ENCODE measurements around the gene BCL11B.

BCL11B gene

GRCh38 chr14:99317231-99318090, 45.5 kb upstream of the BCL11B start:
- no peak for FAIRE-seq
- TF ChIP-seq, protein P1, sequence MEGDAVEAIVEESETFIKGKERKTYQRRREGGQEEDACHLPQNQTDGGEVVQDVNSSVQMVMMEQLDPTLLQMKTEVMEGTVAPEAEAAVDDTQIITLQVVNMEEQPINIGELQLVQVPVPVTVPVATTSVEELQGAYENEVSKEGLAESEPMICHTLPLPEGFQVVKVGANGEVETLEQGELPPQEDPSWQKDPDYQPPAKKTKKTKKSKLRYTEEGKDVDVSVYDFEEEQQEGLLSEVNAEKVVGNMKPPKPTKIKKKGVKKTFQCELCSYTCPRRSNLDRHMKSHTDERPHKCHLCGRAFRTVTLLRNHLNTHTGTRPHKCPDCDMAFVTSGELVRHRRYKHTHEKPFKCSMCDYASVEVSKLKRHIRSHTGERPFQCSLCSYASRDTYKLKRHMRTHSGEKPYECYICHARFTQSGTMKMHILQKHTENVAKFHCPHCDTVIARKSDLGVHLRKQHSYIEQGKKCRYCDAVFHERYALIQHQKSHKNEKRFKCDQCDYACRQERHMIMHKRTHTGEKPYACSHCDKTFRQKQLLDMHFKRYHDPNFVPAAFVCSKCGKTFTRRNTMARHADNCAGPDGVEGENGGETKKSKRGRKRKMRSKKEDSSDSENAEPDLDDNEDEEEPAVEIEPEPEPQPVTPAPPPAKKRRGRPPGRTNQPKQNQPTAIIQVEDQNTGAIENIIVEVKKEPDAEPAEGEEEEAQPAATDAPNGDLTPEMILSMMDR (IDR thresholded peaks at IDR 0.05; ENCODE audit: insufficient read depth, missing control alignments), result no peak
- no peak for DNase-seq (ENCODE audit: insufficient read length, low spot score)

- no peak for DNase-seq (ENCODE audit: insufficient read length, low spot score)
- TF ChIP-seq, protein P1 (IDR thresholded peaks at IDR 0.05; ENCODE audit: insufficient read depth, missing control alignments), result no peak
- FAIRE-seq, result no peak
Measured at GRCh38 chr14:99316281-99317163, 44.5 kb upstream of the BCL11B start.

- DNase-seq (ENCODE audit: insufficient read length, low spot score), result no peak
- TF ChIP-seq, protein P1 (IDR thresholded peaks at IDR 0.05; ENCODE audit: insufficient read depth, missing control alignments), result no peak
- no peak for FAIRE-seq
Measured at GRCh38 chr14:99315197-99315596, 43.2 kb upstream of the BCL11B start.

DNA sequence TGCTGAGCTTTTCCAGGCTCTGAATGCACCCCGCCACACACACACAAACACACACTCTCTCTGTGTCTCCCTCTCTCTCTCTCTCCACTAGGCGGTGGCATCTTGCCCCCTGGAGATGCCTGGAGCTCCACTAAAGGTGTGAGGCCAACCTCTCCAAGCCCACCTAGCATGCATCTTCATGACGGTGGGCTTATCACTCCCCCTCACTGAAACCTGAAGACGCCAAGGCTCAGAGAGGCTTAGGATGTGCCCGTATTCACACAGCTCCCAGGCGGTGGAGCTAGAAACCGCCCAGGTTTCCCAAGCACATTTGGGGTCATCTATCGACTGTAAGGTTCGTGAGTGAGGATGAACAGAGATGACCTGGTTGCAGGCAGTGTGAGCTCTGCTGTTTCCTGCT, 42.6 kb upstream of the BCL11B start:
- TF ChIP-seq, protein P1 (IDR thresholded peaks at IDR 0.05; ENCODE audit: insufficient read depth, missing control alignments), result no peak
- DNase-seq (ENCODE audit: insufficient read length, low spot score), result no peak
- no peak for FAIRE-seq

- TF ChIP-seq, protein P1 (IDR thresholded peaks at IDR 0.05; ENCODE audit: insufficient read depth, missing control alignments), result no peak
- DNase-seq (ENCODE audit: insufficient read length, low spot score) (no peak), FAIRE-seq (no peak)
Measured at GRCh38 chr14:99313234-99313633, 41.2 kb upstream of the BCL11B start.

- FAIRE-seq (no peak), DNase-seq (ENCODE audit: insufficient read length, low spot score) (no peak)
- TF ChIP-seq, protein P1 (IDR thresholded peaks at IDR 0.05; ENCODE audit: insufficient read depth, missing control alignments), result no peak
Measured at GRCh38 chr14:99312106-99312505, 40.1 kb upstream of the BCL11B start.

Measured in D721Med (cell line).